Measurements from ENCODE around the gene DYNC1I1.

- no peak for TF ChIP-seq ZZZ3 (CRISPR knock-in tag; IDR thresholded peaks at IDR 0.05; ENCODE audit: borderline replicate concordance)
- TF ChIP-seq ZNF772 (CRISPR knock-in tag; IDR thresholded peaks at IDR 0.05) = no peak
- TF ChIP-seq ESRRA (CRISPR knock-in tag; IDR thresholded peaks at IDR 0.05; ENCODE audit: low read depth) = no peak
Observed at GRCh38 chr7:95793658-95794057, 21.3 kb downstream of the DYNC1I1 start.

All from HepG2 (cell line).